Activated naive CD4-positive, alpha-beta T cell (primary cell): Measurements from ENCODE around the gene INO80.
A peak's percentile ranks its signal among the peaks of the same experiment; 100 is the strongest.

ENCODE experiments used
- DNase-seq, 4 experiments: peaks; one replicate each; lab custom pipeline; 2025; lab: John Stamatoyannopoulos, UW

INO80 gene

GRCh38 chr15:40930430-40931299 lies 185.4 kb downstream of the INO80 start:
- DNase-seq: peak in 2 of 4 experiments; percentile 16 to 19

- no peak for DNase-seq
Measured at GRCh38 chr15:40929660-40930429, 186.2 kb downstream of the INO80 start.
